Neural progenitor cell (in vitro differentiated cells): ENCODE results near the gene COL6A6. TPM values are rescaled to one million over a fixed set of nuclear protein-coding genes. Genes with fewer than 3 reads are reported as not detected.

Experiments used
- DNase-seq: peaks from one replicate; pipeline ENCODE4 v3.0.0-alpha.2; 2016; ENCODE audit warnings: low spot score
- H2AFZ ChIP-seq: fragments of 200-600 bp; sonication (generic); replicated peaks from 2 replicates; pipeline ENCODE4 v1.6.1; 2016; ENCODE audit warnings: antibody characterized with exemption
- H3F3A ChIP-seq: fragments of 200-600 bp; sonication (generic); 2 replicates; pipeline ENCODE4 v1.6.1; 2016; ENCODE audit warnings: antibody characterized with exemption, low read depth
- H3K27ac ChIP-seq: fragments of 200-600 bp; sonication (generic); 2 replicates; pipeline ENCODE4 v1.5.1; 2016; ENCODE audit warnings: mild to moderate bottlenecking
- H3K27me3 ChIP-seq: fragments of 200-600 bp; sonication (generic); 2 replicates; pipeline ENCODE4 v1.6.1; 2016; ENCODE audit warnings: mild to moderate bottlenecking, moderate library complexity
- H3K36me3 ChIP-seq: fragments of 200-600 bp; sonication (generic); 2 replicates; pipeline ENCODE4 v1.5.1; 2016
- H3K4me1 ChIP-seq: fragments of 200-600 bp; sonication (generic); 2 replicates; pipeline ENCODE4 v1.6.1; 2016; ENCODE audit warnings: mixed run types
- H3K4me2 ChIP-seq: fragments of 200-600 bp; sonication (generic); 2 replicates; pipeline ENCODE4 v1.6.1; 2016
- H3K4me3 ChIP-seq: fragments of 200-600 bp; sonication (generic); 2 replicates; pipeline ENCODE4 v1.5.1; 2016
- H3K79me2 ChIP-seq: fragments of 200-600 bp; sonication (generic); 2 replicates; pipeline ENCODE4 v1.6.1; 2016; ENCODE audit warnings: low read depth
- H3K9ac ChIP-seq: fragments of 200-600 bp; sonication (generic); 2 replicates; pipeline ENCODE4 v1.6.1; 2016
- H3K9me3 ChIP-seq: fragments of 200-600 bp; sonication (generic); 2 replicates; pipeline ENCODE4 v1.5.1; 2016; ENCODE audit warnings: low read depth
- H4K20me1 ChIP-seq: fragments of 200-600 bp; sonication (generic); 2 replicates; pipeline ENCODE4 v1.6.1; 2016; ENCODE audit warnings: low read depth
- H3K27ac Mint-ChIP-seq: 3 replicates; pipeline ENCODE4 v1.8.0; 2021; ENCODE audit warnings: mixed read lengths
- H3K27me3 Mint-ChIP-seq: 2 replicates; pipeline ENCODE4 v1.8.0; 2022; ENCODE audit warnings: low read depth, mild to moderate bottlenecking, inconsistent platforms, moderate library complexity, mixed read lengths; ENCODE audit not compliant: insufficient read depth
- H3K36me3 Mint-ChIP-seq: 3 replicates; pipeline ENCODE4 v1.8.0; 2021; ENCODE audit warnings: mixed read lengths
- H3K4me1 Mint-ChIP-seq: 3 replicates; pipeline ENCODE4 v1.8.0; 2021; ENCODE audit warnings: mixed read lengths
- H3K4me3 Mint-ChIP-seq: 3 replicates; pipeline ENCODE4 v1.8.0; 2021; ENCODE audit warnings: mild to moderate bottlenecking, moderate library complexity, mixed read lengths
- H3K9me3 Mint-ChIP-seq: 3 replicates; pipeline ENCODE4 v1.8.0; 2020; ENCODE audit warnings: mixed read lengths
- CTCF ChIP-seq: fragments of 200-600 bp; sonication (generic); IDR thresholded peaks from 2 replicates; pipeline ENCODE4 v1.5.1; 2017; ENCODE audit warnings: antibody characterized with exemption, mild to moderate bottlenecking
- EZH2 ChIP-seq: fragments of 200-600 bp; sonication (generic); IDR thresholded peaks from 2 replicates; pipeline ENCODE4 v1.6.1; 2017; ENCODE audit warnings: antibody characterized with exemption, mild to moderate bottlenecking, moderate library complexity
- EZH2phosphoT487 ChIP-seq: fragments of 200-600 bp; sonication (generic); IDR thresholded peaks from 2 replicates; pipeline ENCODE4 v1.6.1; 2017; ENCODE audit warnings: antibody characterized with exemption
- total RNA-seq: library from RNA; depleted of rRNA; stranded (reverse); fragments of >200 nt; gene quantifications from 2 replicates; pipeline ENCODE4 v1.2.3, GENCODE V29; 2015; ENCODE audit warnings: low replicate concordance

The COL6A6 gene
- total RNA-seq, 1 donor from 2014 or later = 0.13 TPM

GRCh38 chr3:130488769-130489450 lies 28.1 kb upstream of the COL6A6 start:
- Histone ChIP-seq H2AFZ (no peak overlapping the region), H3K4me1 (peaks cover 4% of the 10 kb centered on the region), H3K4me2 (no peak overlapping the region), H3K9me3 (no peaks in the 10 kb centered on the region), H3K4me3 (no peak overlapping the region), H3K27ac (no peak overlapping the region), H3K9ac (no peak overlapping the region), H3K36me3 (no peaks in the 10 kb centered on the region), H3K27me3 (no peaks in the 10 kb centered on the region), H3K79me2 (no peaks in the 10 kb centered on the region), H4K20me1 (no peaks in the 10 kb centered on the region), H3F3A (no peaks in the 10 kb centered on the region)
- DNase-seq = no peak
- Mint-ChIP-seq H3K4me3 (no peak overlapping the region), H3K36me3 (no peaks in the 10 kb centered on the region), H3K27ac (no peak overlapping the region), H3K4me1 (peaks cover 7% of the 10 kb centered on the region), H3K27me3 (no peaks in the 10 kb centered on the region), H3K9me3 (no peaks in the 10 kb centered on the region)
- TF ChIP-seq EZH2phosphoT487 (no peak), EZH2 (no peak)

- H3K4me1 Mint-ChIP-seq = peaks cover 7% of the 10 kb centered on the region
- DNase-seq = no peak
- TF ChIP-seq EZH2phosphoT487 (no peak), EZH2 (no peak), CTCF (no peak)
- H3K27me3 ChIP-seq = no peaks in the 10 kb centered on the region
- no peak overlapping the region for H3K9ac ChIP-seq
- no peak overlapping the region for H3K4me3 ChIP-seq
- peaks cover 4% of the 10 kb centered on the region for H3K4me1 ChIP-seq
- H4K20me1 ChIP-seq = no peaks in the 10 kb centered on the region
- no peak overlapping the region for H3K4me2 ChIP-seq
- no peaks in the 10 kb centered on the region for H3K9me3 Mint-ChIP-seq
- no peak overlapping the region for H3K27ac ChIP-seq
- H3K27me3 Mint-ChIP-seq = peaks cover 2% of the 10 kb centered on the region
- H3K36me3 ChIP-seq = no peaks in the 10 kb centered on the region
- no peak overlapping the region for H3K27ac Mint-ChIP-seq
- H3K9me3 ChIP-seq = no peaks in the 10 kb centered on the region
- H3F3A ChIP-seq = no peaks in the 10 kb centered on the region
- H3K79me2 ChIP-seq = no peaks in the 10 kb centered on the region
- no peaks in the 10 kb centered on the region for H3K36me3 Mint-ChIP-seq
- no peak overlapping the region for H2AFZ ChIP-seq
- H3K4me3 Mint-ChIP-seq = no peak overlapping the region
Measured at GRCh38 chr3:130490241-130490640, 26.7 kb upstream of the COL6A6 start.

GRCh38 chr3:130491431-130491830 lies 25.5 kb upstream of the COL6A6 start:
- no peak overlapping the region for H3K4me3 ChIP-seq
- peaks cover 4% of the 10 kb centered on the region for H3K4me1 ChIP-seq
- no peak overlapping the region for H3K27ac ChIP-seq
- no peak overlapping the region for H3K4me3 Mint-ChIP-seq
- no peaks in the 10 kb centered on the region for H3K36me3 Mint-ChIP-seq
- no peaks in the 10 kb centered on the region for H3K9me3 ChIP-seq
- no peaks in the 10 kb centered on the region for H4K20me1 ChIP-seq
- H3F3A ChIP-seq = no peaks in the 10 kb centered on the region
- H3K27ac Mint-ChIP-seq = no peak overlapping the region
- no peaks in the 10 kb centered on the region for H3K9me3 Mint-ChIP-seq
- peaks cover 2% of the 10 kb centered on the region for H3K27me3 Mint-ChIP-seq
- H3K36me3 ChIP-seq = no peaks in the 10 kb centered on the region
- no peak overlapping the region for H2AFZ ChIP-seq
- no peak overlapping the region for H3K4me2 ChIP-seq
- no peak overlapping the region for H3K9ac ChIP-seq
- no peaks in the 10 kb centered on the region for H3K27me3 ChIP-seq
- DNase-seq = no peak
- no peaks in the 10 kb centered on the region for H3K79me2 ChIP-seq
- peaks cover 7% of the 10 kb centered on the region for H3K4me1 Mint-ChIP-seq
- TF ChIP-seq EZH2phosphoT487 (no peak), EZH2 (no peak), CTCF (no peak)

GRCh38 chr3:130504701-130505100 lies 12.3 kb upstream of the COL6A6 start:
- Mint-ChIP-seq H3K9me3 (no peaks in the 10 kb centered on the region), H3K27me3 (no peaks in the 10 kb centered on the region), H3K4me3 (no peak overlapping the region), H3K36me3 (no peaks in the 10 kb centered on the region), H3K27ac (no peak overlapping the region), H3K4me1 (peaks cover 8% of the 10 kb centered on the region)
- DNase-seq = no peak
- Histone ChIP-seq H3K27ac (no peak overlapping the region), H3K9me3 (no peaks in the 10 kb centered on the region), H3K36me3 (no peaks in the 10 kb centered on the region), H3F3A (no peaks in the 10 kb centered on the region), H3K27me3 (no peaks in the 10 kb centered on the region), H3K4me1 (no peaks in the 10 kb centered on the region), H3K4me2 (no peak overlapping the region), H3K9ac (no peak overlapping the region), H2AFZ (no peak overlapping the region), H3K79me2 (no peaks in the 10 kb centered on the region), H4K20me1 (no peaks in the 10 kb centered on the region), H3K4me3 (no peak overlapping the region)
- no peak for TF ChIP-seq EZH2
